ENCODE measurements around the gene LAMA5. TPM values are rescaled to one million over a fixed set of nuclear protein-coding genes. Genes with fewer than 3 reads are reported as not detected.

LAMA5 gene
- polyA plus RNA-seq, 3 donors = 158 to 190 (median 164) TPM

GRCh38 chr20:62269871-62270270, 97.2 kb downstream of the LAMA5 start:
- DNase-seq = no peak

- DNase-seq = no peak
Measured at GRCh38 chr20:62269378-62269777, 97.7 kb downstream of the LAMA5 start.

GRCh38 chr20:62268228-62268900, 98.7 kb downstream of the LAMA5 start:
- no peak for DNase-seq

DNA sequence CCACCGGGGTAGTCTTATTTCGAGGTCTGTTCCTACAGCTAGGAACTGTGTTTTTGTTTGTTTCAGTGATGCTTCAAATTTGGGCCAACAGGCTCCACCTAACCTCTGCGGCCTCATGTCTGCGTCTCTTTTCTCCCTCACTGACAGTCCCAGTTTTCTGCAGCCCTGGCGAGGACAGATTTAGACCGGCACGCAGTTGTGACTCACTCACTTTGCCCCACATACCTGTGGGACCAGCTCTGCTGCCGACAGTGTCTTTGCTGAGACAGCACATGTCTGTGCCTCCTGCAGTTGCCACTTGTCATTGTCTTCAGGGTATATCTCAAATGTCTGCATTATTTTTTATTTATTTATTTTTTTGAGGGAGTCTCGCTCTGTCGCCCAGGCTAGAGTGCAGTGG, 99.6 kb downstream of the LAMA5 start:
- no peak for DNase-seq

DNA sequence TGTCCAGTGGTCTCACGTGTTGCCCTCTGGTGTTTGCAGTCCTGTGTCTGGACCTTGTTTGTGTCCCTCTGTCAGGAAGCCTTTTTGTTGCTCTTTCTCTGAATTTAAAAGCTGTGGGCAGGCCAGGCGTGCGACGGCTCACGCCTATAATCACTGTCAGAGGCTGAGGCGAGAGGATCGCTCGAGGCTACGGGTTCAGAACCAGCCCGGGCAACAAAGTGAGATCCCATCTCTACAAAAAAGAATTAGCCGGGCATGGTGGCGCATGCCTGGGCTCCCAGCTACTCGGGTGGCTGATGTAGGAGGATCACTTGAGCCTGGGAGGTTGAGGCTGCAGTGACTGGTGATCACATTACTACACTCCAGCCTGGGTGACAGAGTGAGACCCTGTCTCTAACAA, 100.3 kb downstream of the LAMA5 start:
- no peak for DNase-seq

- no peak for DNase-seq
Measured at GRCh38 chr20:62266340-62266739, 100.8 kb downstream of the LAMA5 start.

DNA sequence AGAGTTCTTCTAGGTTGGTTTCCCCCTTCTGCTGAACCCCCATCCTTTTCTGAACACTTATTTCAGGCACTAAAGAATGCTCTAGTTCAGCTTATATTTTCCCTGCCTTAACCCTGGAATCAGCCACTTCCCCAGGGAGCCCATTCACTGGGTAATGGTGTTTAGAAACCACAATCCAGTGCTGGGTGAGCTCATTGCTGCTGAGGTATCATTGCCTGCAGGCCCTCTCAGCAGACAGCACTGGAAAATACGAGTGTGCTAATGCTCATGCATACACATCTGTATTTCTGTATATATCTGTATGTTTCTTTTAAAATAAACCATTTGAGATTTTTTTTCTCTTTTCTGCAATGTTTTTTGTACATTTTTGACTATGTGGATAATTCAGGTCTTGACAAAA, 101.7 kb downstream of the LAMA5 start:
- DNase-seq = no peak

- DNase-seq = no peak
Measured at GRCh38 chr20:62263396-62263795, 103.7 kb downstream of the LAMA5 start.

GRCh38 chr20:62262064-62262463, 105.0 kb downstream of the LAMA5 start:
- no peak for DNase-seq

GRCh38 chr20:62259294-62259565, 107.9 kb downstream of the LAMA5 start:
- DNase-seq = no peak

Other genes starting within 250 kb of the LAMA5 start
- gene LSM14B, start 244.8 kb downstream of the LAMA5 start, polyA plus RNA-seq (ENCODE audit: insufficient read length in 3 of 3) = 10 to 100 TPM; 57.9 to 64.6 (median 59.0) TPM
- gene PSMA7, start 223.9 kb downstream of the LAMA5 start, polyA plus RNA-seq (ENCODE audit: insufficient read length in 3 of 3) = 100 to 1,000 TPM; 186 to 220 (median 197) TPM
- 10 to 100 TPM; 16.7 to 26.6 (median 26.5) TPM for gene SS18L1, start 223.5 kb downstream of the LAMA5 start, polyA plus RNA-seq (ENCODE audit: insufficient read length in 3 of 3)
- gene MTG2, start 184.3 kb downstream of the LAMA5 start, polyA plus RNA-seq (ENCODE audit: insufficient read length in 3 of 3) = 10 to 100 TPM; 32.2 to 45.6 (median 37.1) TPM
- under 1 TPM in 2 of 3 donors, not detected in 1; 0.11 to 0.19 TPM for gene HRH3, start 147.0 kb downstream of the LAMA5 start, polyA plus RNA-seq (ENCODE audit: insufficient read length in 3 of 3)
- gene OSBPL2, start 128.8 kb downstream of the LAMA5 start, polyA plus RNA-seq (ENCODE audit: insufficient read length in 3 of 3) = 10 to 100 TPM; 27.6 to 40.8 (median 39.3) TPM
- gene ADRM1, start 64.3 kb downstream of the LAMA5 start, polyA plus RNA-seq (ENCODE audit: insufficient read length in 3 of 3) = 10 to 100 TPM; 54.1 to 72.3 (median 67.0) TPM
- 1,000 to 10,000 TPM in 1 of 3 donors, 100 to 1,000 TPM in 2; 739 to 1,106 (median 923) TPM for gene RPS21, start 19.8 kb upstream of the LAMA5 start, polyA plus RNA-seq (ENCODE audit: insufficient read length in 3 of 3)
- 10 to 100 TPM in 2 of 3 donors, 1 to 10 TPM in 1; 8.6 to 13.8 (median 10.1) TPM for gene CABLES2, start 40.0 kb upstream of the LAMA5 start, polyA plus RNA-seq (ENCODE audit: insufficient read length in 3 of 3)
- gene RBBP8NL, start 60.2 kb upstream of the LAMA5 start, polyA plus RNA-seq (ENCODE audit: insufficient read length in 3 of 3) = 1 to 10 TPM; 2.4 to 2.9 (median 2.7) TPM
- 10 to 100 TPM in 1 of 3 donors, 1 to 10 TPM in 2; 7.5 to 11.0 (median 8.2) TPM for gene GATA5, start 108.7 kb upstream of the LAMA5 start, polyA plus RNA-seq (ENCODE audit: insufficient read length in 3 of 3)

All from renal pelvis (tissue), 4 donors.